ENCODE measurements around the gene NEGR1. TPM values are rescaled to one million over a fixed set of nuclear protein-coding genes. Genes with fewer than 3 reads are reported as not detected.

The NEGR1 gene
- total RNA-seq, 2 experiments from 2014 or later = not detected

GRCh38 chr1:72003092-72003491 is 279.2 kb downstream of the NEGR1 start:
- Histone ChIP-seq H3K27ac (ENCODE audit: low read depth, low read length, poor library complexity, severe bottlenecking) (no peak overlapping the region), H2AFZ (ENCODE audit: low read length) (no peak overlapping the region), H4K20me1 (ENCODE audit: insufficient read depth, low read length) (no peaks in the 10 kb centered on the region), H3K9me2 (ENCODE audit: insufficient read depth, low read length) (no peaks in the 10 kb centered on the region), H3K4me2 (ENCODE audit: low read length) (no peak overlapping the region), H3K36me3 (ENCODE audit: insufficient read depth, low read length) (no peaks in the 10 kb centered on the region), H3K79me2 (ENCODE audit: insufficient read depth, low read depth, low read length) (no peaks in the 10 kb centered on the region), H3K4me1 (ENCODE audit: insufficient read depth, low read length, poor library complexity, severe bottlenecking) (no peaks in the 10 kb centered on the region), H3K4me3 (ENCODE audit: low read depth, low read length, poor library complexity, severe bottlenecking) (no peak overlapping the region), H3K9me3 (ENCODE audit: low read length) (no peaks in the 10 kb centered on the region)
- BruUV-seq (replicated peaks) = no TSS peak
- DNase-seq (ENCODE audit: low spot score) = no peak
- POLR2A ChIA-PET = no interaction called here
- intact Hi-C loops (cut with micrococcal nuclease; ENCODE audit: unreplicated experiment) = no loop called here
- TF ChIP-seq EZH2phosphoT487 (IDR thresholded peaks at IDR 0.05; ENCODE audit: borderline replicate concordance, low read depth, low read length) (no peak), CTCF (conservative IDR thresholded peaks at IDR 0.05; ENCODE audit: low read length) (no peak)
- CTCF ChIA-PET (ENCODE audit: unreplicated experiment) = no interaction called here

GRCh38 chr1:72000809-72001208 is 281.5 kb downstream of the NEGR1 start:
- no peaks in the 10 kb centered on the region for H3K4me1 ChIP-seq (ENCODE audit: insufficient read depth, low read length, poor library complexity, severe bottlenecking)
- TF ChIP-seq CTCF (conservative IDR thresholded peaks at IDR 0.05; ENCODE audit: low read length) (no peak), EZH2phosphoT487 (IDR thresholded peaks at IDR 0.05; ENCODE audit: borderline replicate concordance, low read depth, low read length) (no peak)
- H4K20me1 ChIP-seq (ENCODE audit: insufficient read depth, low read length) = no peaks in the 10 kb centered on the region
- H3K36me3 ChIP-seq (ENCODE audit: insufficient read depth, low read length) = no peaks in the 10 kb centered on the region
- H3K9me2 ChIP-seq (ENCODE audit: insufficient read depth, low read length) = no peaks in the 10 kb centered on the region
- no TSS peak for BruUV-seq (replicated peaks)
- intact Hi-C loops (cut with micrococcal nuclease; ENCODE audit: unreplicated experiment) = no loop called here
- CTCF ChIA-PET (ENCODE audit: unreplicated experiment) = no interaction called here
- no peak overlapping the region for H3K4me2 ChIP-seq (ENCODE audit: low read length)
- no peak overlapping the region for H3K27ac ChIP-seq (ENCODE audit: low read depth, low read length, poor library complexity, severe bottlenecking)
- H3K4me3 ChIP-seq (ENCODE audit: low read depth, low read length, poor library complexity, severe bottlenecking) = no peak overlapping the region
- POLR2A ChIA-PET = interaction anchor here (0.9 kb wide), 1 partner anchor 9 kb away, joined by 3 read pairs; no protein-coding TSS in a partner anchor
- no peak for DNase-seq (ENCODE audit: low spot score)
- no peaks in the 10 kb centered on the region for H3K79me2 ChIP-seq (ENCODE audit: insufficient read depth, low read depth, low read length)
- H3K9me3 ChIP-seq (ENCODE audit: low read length) = no peaks in the 10 kb centered on the region
- no peak overlapping the region for H2AFZ ChIP-seq (ENCODE audit: low read length)

GRCh38 chr1:71994646-71995045 is 287.7 kb downstream of the NEGR1 start:
- Histone ChIP-seq H4K20me1 (ENCODE audit: insufficient read depth, low read length) (no peaks in the 10 kb centered on the region), H3K9me2 (ENCODE audit: insufficient read depth, low read length) (no peaks in the 10 kb centered on the region), H2AFZ (ENCODE audit: low read length) (no peak overlapping the region), H3K36me3 (ENCODE audit: insufficient read depth, low read length) (no peaks in the 10 kb centered on the region), H3K79me2 (ENCODE audit: insufficient read depth, low read depth, low read length) (no peaks in the 10 kb centered on the region), H3K27ac (ENCODE audit: low read depth, low read length, poor library complexity, severe bottlenecking) (no peak overlapping the region), H3K4me2 (ENCODE audit: low read length) (no peak overlapping the region), H3K9me3 (ENCODE audit: low read length) (no peaks in the 10 kb centered on the region), H3K4me3 (ENCODE audit: low read depth, low read length, poor library complexity, severe bottlenecking) (no peak overlapping the region), H3K4me1 (ENCODE audit: insufficient read depth, low read length, poor library complexity, severe bottlenecking) (no peaks in the 10 kb centered on the region)
- no peak for DNase-seq (ENCODE audit: low spot score)
- TF ChIP-seq EZH2phosphoT487 (IDR thresholded peaks at IDR 0.05; ENCODE audit: borderline replicate concordance, low read depth, low read length) (no peak), CTCF (conservative IDR thresholded peaks at IDR 0.05; ENCODE audit: low read length) (no peak)
- POLR2A ChIA-PET = interaction anchor here (0.6 to 1.6 kb wide), 3 partner anchors 21 to 30 kb away, joined by 3 to 5 read pairs (median 3); no protein-coding TSS in a partner anchor
- no TSS peak for BruUV-seq (replicated peaks)
- CTCF ChIA-PET (ENCODE audit: unreplicated experiment) = no interaction called here
- intact Hi-C loops (cut with micrococcal nuclease; ENCODE audit: unreplicated experiment) = no loop called here

Data from OCI-LY7 (cell line).